ENCODE measurements around the gene SPATA20.

SPATA20 gene

GRCh38 chr17:50554201-50554600 is 7.2 kb downstream of the SPATA20 start:
- H3K27ac ChIP-seq = no peak overlapping the region
- TF ChIP-seq ZFX (IDR thresholded peaks at IDR 0.05) (no peak), CTCF (conservative IDR thresholded peaks at IDR 0.05) (no peak)

- H3K27ac ChIP-seq = no peak overlapping the region
- TF ChIP-seq ZFX (IDR thresholded peaks at IDR 0.05) (no peak), CTCF (conservative IDR thresholded peaks at IDR 0.05) (no peak)
These were observed 9.8 kb downstream of the SPATA20 start for GRCh38 chr17:50556803-50557202.

- TF ChIP-seq ZFX (IDR thresholded peaks at IDR 0.05) = no peak
- no peak for TF ChIP-seq CTCF (conservative IDR thresholded peaks at IDR 0.05)
These were observed 10.7 kb downstream of the SPATA20 start for GRCh38 chr17:50557630-50558029.

GRCh38 chr17:50558091-50558490 is 11.1 kb downstream of the SPATA20 start:
- TF ChIP-seq CTCF (conservative IDR thresholded peaks at IDR 0.05) = no peak
- TF ChIP-seq ZFX (IDR thresholded peaks at IDR 0.05) = no peak
- H3K27ac ChIP-seq = no peak overlapping the region

More at GRCh38 chr17:50557630-50558029, 10.7 kb downstream of the SPATA20 start:
- H3K27ac ChIP-seq = no peak overlapping the region

- H3K27ac ChIP-seq = no peak overlapping the region
- TF ChIP-seq ZFX (IDR thresholded peaks at IDR 0.05) (no peak), CTCF (conservative IDR thresholded peaks at IDR 0.05) (no peak)
These were observed 11.6 kb downstream of the SPATA20 start for GRCh38 chr17:50558581-50558940.

- H3K27ac ChIP-seq = no peak overlapping the region
- TF ChIP-seq CTCF (conservative IDR thresholded peaks at IDR 0.05) (no peak), ZFX (IDR thresholded peaks at IDR 0.05) (no peak)
These were observed 12.1 kb downstream of the SPATA20 start for GRCh38 chr17:50558941-50559614.

GRCh38 chr17:50559674-50560184 is 12.8 kb downstream of the SPATA20 start:
- no peak overlapping the region for H3K27ac ChIP-seq
- TF ChIP-seq ZFX (IDR thresholded peaks at IDR 0.05) (no peak), CTCF (conservative IDR thresholded peaks at IDR 0.05) (no peak)
